Activated CD8-positive, alpha-beta memory T cell treated with anti-CD3 and anti-CD28 coated beads for 36 hours (primary cell): Measurements from ENCODE around the gene EIF4G3. TPM values are rescaled to one million over a fixed set of nuclear protein-coding genes. Genes with fewer than 3 reads are reported as not detected.

ENCODE experiments used
- CTCF ChIA-PET: fragments of 350-600 bp; sonication (Branson Sonifier 250); formaldehyde crosslinking; loops from one replicate; lab custom pipeline; 2021; ENCODE audit warnings: antibody characterized with exemption; lab: Charles Lee
- POLR2A ChIA-PET: fragments of 350-600 bp; sonication (Branson Sonifier 250); formaldehyde crosslinking; loops from one replicate; lab custom pipeline; 2021; ENCODE audit warnings: antibody characterized with exemption; lab: Charles Lee
- total RNA-seq, 2 experiments: library from RNA; stranded (reverse); gene quantifications; one replicate each; pipeline ENCODE4 v1.2.3, GENCODE V29; 2021

Gene EIF4G3
- total RNA-seq, 2 experiments from 2014 or later = 56.5 to 57.6 TPM

- ChIA-PET CTCF (no interaction called here), POLR2A (interaction anchor here (0.6 kb wide), 1 partner anchor 68 kb away, joined by 4 read pairs; no protein-coding TSS in a partner anchor)
These were observed 154.2 kb downstream of the EIF4G3 start for GRCh38 chr1:21022279-21023040.

- POLR2A ChIA-PET = no interaction called here
- CTCF ChIA-PET = no interaction called here
These were observed 155.4 kb downstream of the EIF4G3 start for GRCh38 chr1:21021311-21021710.

- ChIA-PET POLR2A (no interaction called here), CTCF (no interaction called here)
These were observed 156.5 kb downstream of the EIF4G3 start for GRCh38 chr1:21020151-21020550.

- ChIA-PET POLR2A (no interaction called here), CTCF (no interaction called here)
These were observed 158.0 kb downstream of the EIF4G3 start for GRCh38 chr1:21018673-21019072.

GRCh38 chr1:21013510-21013909, 163.2 kb downstream of the EIF4G3 start:
- CTCF ChIA-PET = no interaction called here
- POLR2A ChIA-PET = no interaction called here

- ChIA-PET CTCF (no interaction called here), POLR2A (no interaction called here)
These were observed 163.8 kb downstream of the EIF4G3 start for GRCh38 chr1:21012937-21013336.

GRCh38 chr1:21007876-21008275, 168.8 kb downstream of the EIF4G3 start:
- CTCF ChIA-PET = no interaction called here
- POLR2A ChIA-PET = no interaction called here

- ChIA-PET POLR2A (no interaction called here), CTCF (no interaction called here)
These were observed 171.0 kb downstream of the EIF4G3 start for GRCh38 chr1:21005466-21006239.

- ChIA-PET POLR2A (no interaction called here), CTCF (no interaction called here)
These were observed 173.2 kb downstream of the EIF4G3 start for GRCh38 chr1:21003281-21004045.

GRCh38 chr1:21001042-21001441, 175.7 kb downstream of the EIF4G3 start:
- POLR2A ChIA-PET = no interaction called here
- CTCF ChIA-PET = no interaction called here

- CTCF ChIA-PET = no interaction called here
- POLR2A ChIA-PET = interaction anchor here (1.1 kb wide), 1 partner anchor 214 kb away, joined by 3 read pairs; the partner anchor contains the start of gene HP1BP3
These were observed 176.5 kb downstream of the EIF4G3 start for GRCh38 chr1:21000245-21000594.

- ChIA-PET POLR2A (interaction anchor here (0.6 to 1.1 kb wide), 2 partner anchors 213 to 271 kb away, joined by 3 to 4 read pairs; partner anchors contain the start of gene HP1BP3), CTCF (no interaction called here)
These were observed 177.0 kb downstream of the EIF4G3 start for GRCh38 chr1:20999525-21000244.

- ChIA-PET CTCF (no interaction called here), POLR2A (no interaction called here)
These were observed 177.9 kb downstream of the EIF4G3 start for GRCh38 chr1:20998826-20999225.

- POLR2A ChIA-PET = no interaction called here
- CTCF ChIA-PET = interaction anchor here (0.7 kb wide), 1 partner anchor 301 kb away, joined by 3 read pairs; no protein-coding TSS in a partner anchor
These were observed 179.0 kb downstream of the EIF4G3 start for GRCh38 chr1:20997602-20998224.

GRCh38 chr1:20996554-20996953, 180.1 kb downstream of the EIF4G3 start:
- CTCF ChIA-PET = no interaction called here
- POLR2A ChIA-PET = no interaction called here

- POLR2A ChIA-PET = interaction anchor here (0.5 kb wide), 1 partner anchor 24 kb away, joined by 4 read pairs; no protein-coding TSS in a partner anchor
- CTCF ChIA-PET = no interaction called here
These were observed 182.8 kb downstream of the EIF4G3 start for GRCh38 chr1:20993716-20994575.

GRCh38 chr1:20992322-20993056, 184.2 kb downstream of the EIF4G3 start:
- CTCF ChIA-PET = no interaction called here
- POLR2A ChIA-PET = interaction anchor here (1.3 kb wide), 1 partner anchor 206 kb away, joined by 3 read pairs; the partner anchor contains the start of gene HP1BP3
